IMR-90 (cell line): ENCODE results near the gene CRTAC1.

Experiments used
- BHLHE40 ChIP-seq: fragments of 150-350 bp; IDR thresholded peaks from 2 replicates; pipeline ENCODE4 v1.6.1; 2016; ENCODE audit warnings: mild to moderate bottlenecking, low read depth, low read length
- FOS ChIP-seq: fragments of 150-350 bp; IDR thresholded peaks from 2 replicates; pipeline ENCODE4 v1.6.1; 2016; ENCODE audit warnings: low read depth, low read length
- MAZ ChIP-seq: IDR thresholded peaks from 2 replicates; pipeline ENCODE4 v1.6.1; 2012; ENCODE audit warnings: low read depth, mild to moderate bottlenecking, low read length, improper control_type of control experiment, moderate library complexity, borderline replicate concordance
- MXI1 ChIP-seq: IDR thresholded peaks from 2 replicates; pipeline ENCODE4 v1.6.1; 2012; ENCODE audit warnings: low read depth, mild to moderate bottlenecking, low read length, moderate library complexity, borderline replicate concordance
- POLR2A ChIP-seq: IDR thresholded peaks from 2 replicates; pipeline ENCODE4 v1.6.1; 2012; ENCODE audit warnings: mild to moderate bottlenecking, low read depth, low read length
- RAD21 ChIP-seq: IDR thresholded peaks from 2 replicates; pipeline ENCODE4 v1.6.1; 2012; ENCODE audit warnings: low read length, improper control_type of control experiment
- RCOR1 ChIP-seq: IDR thresholded peaks from 2 replicates; pipeline ENCODE4 v1.6.1; 2012; ENCODE audit warnings: mild to moderate bottlenecking, low read length, improper control_type of control experiment; ENCODE audit not compliant: insufficient replicate concordance
- RFX5 ChIP-seq: IDR thresholded peaks from 2 replicates; pipeline ENCODE4 v1.8.0; 2012; ENCODE audit warnings: low read depth, mild to moderate bottlenecking, low read length, moderate library complexity
- SMC3 ChIP-seq: fragments of 150-350 bp; IDR thresholded peaks from 2 replicates; pipeline ENCODE4 v1.6.1; 2016; ENCODE audit warnings: low read depth, mild to moderate bottlenecking, antibody characterized with exemption, low read length, moderate library complexity
- TF ChIP-seq, protein P1 (sequence below): conservative IDR thresholded peaks from 2 replicates; pipeline ENCODE4 v1.5.1; 2012; ENCODE audit warnings: mild to moderate bottlenecking, low read depth, low read length, improper control_type of control experiment
- TF ChIP-seq, protein P2 (sequence below): fragments of 150-350 bp; IDR thresholded peaks from 2 replicates; pipeline ENCODE4 v1.6.1; 2017; ENCODE audit warnings: mild to moderate bottlenecking, antibody characterized with exemption, low read length, low read depth

DNA sequence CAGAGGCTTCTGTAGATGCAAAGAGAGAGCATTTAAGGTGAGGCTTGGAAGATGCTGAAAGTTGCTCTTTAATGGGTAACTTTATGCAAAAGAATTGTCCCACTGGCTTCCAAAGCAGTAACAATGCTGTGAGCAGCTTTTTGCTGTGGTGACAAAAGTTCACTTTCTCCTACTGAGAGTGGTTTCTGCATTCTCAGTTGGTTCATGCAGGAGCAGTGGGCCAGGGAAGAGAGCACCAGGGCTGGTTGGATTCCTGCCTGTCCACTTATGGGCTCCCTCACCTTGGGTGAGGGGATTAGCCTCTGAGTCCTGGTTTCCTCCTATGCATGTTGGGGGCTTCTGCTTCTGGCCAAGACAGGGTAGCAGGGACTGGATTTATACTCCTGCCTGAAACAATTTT is 211.8 kb downstream of the CRTAC1 start:
- no peak for TF ChIP-seq SMC3
- TF ChIP-seq, protein P1, sequence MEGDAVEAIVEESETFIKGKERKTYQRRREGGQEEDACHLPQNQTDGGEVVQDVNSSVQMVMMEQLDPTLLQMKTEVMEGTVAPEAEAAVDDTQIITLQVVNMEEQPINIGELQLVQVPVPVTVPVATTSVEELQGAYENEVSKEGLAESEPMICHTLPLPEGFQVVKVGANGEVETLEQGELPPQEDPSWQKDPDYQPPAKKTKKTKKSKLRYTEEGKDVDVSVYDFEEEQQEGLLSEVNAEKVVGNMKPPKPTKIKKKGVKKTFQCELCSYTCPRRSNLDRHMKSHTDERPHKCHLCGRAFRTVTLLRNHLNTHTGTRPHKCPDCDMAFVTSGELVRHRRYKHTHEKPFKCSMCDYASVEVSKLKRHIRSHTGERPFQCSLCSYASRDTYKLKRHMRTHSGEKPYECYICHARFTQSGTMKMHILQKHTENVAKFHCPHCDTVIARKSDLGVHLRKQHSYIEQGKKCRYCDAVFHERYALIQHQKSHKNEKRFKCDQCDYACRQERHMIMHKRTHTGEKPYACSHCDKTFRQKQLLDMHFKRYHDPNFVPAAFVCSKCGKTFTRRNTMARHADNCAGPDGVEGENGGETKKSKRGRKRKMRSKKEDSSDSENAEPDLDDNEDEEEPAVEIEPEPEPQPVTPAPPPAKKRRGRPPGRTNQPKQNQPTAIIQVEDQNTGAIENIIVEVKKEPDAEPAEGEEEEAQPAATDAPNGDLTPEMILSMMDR = no peak
- TF ChIP-seq MAZ = no peak
- TF ChIP-seq POLR2A = no peak
- no peak for TF ChIP-seq MXI1
- TF ChIP-seq RFX5 = no peak
- no peak for TF ChIP-seq FOS
- no peak for TF ChIP-seq RAD21
- no peak for TF ChIP-seq BHLHE40
- no peak for TF ChIP-seq RCOR1
- TF ChIP-seq, protein P2, sequence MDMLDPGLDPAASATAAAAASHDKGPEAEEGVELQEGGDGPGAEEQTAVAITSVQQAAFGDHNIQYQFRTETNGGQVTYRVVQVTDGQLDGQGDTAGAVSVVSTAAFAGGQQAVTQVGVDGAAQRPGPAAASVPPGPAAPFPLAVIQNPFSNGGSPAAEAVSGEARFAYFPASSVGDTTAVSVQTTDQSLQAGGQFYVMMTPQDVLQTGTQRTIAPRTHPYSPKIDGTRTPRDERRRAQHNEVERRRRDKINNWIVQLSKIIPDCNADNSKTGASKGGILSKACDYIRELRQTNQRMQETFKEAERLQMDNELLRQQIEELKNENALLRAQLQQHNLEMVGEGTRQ = no peak
